NCI-H82 (cell line): Measurements from ENCODE around the gene FICD.
"Not testable (repeated sequence)": the region's sequence is repeated elsewhere in the genome, so short reads cannot be mapped to it uniquely, and the experiment has no call there.

Experiments
- DNase-seq: peaks from one replicate; lab custom pipeline; 2025; lab: John Stamatoyannopoulos, UW

Gene FICD

GRCh38 chr12:108538146-108538545 lies 23.1 kb downstream of the FICD start:
- DNase-seq = no peak

GRCh38 chr12:108538616-108539195 lies 23.6 kb downstream of the FICD start:
- no peak for DNase-seq

GRCh38 chr12:108542320-108542719 lies 27.2 kb downstream of the FICD start:
- DNase-seq = no peak

GRCh38 chr12:108543652-108544051 lies 28.6 kb downstream of the FICD start:
- DNase-seq = no peak

GRCh38 chr12:108547686-108548085 lies 32.6 kb downstream of the FICD start:
- DNase-seq = no peak

GRCh38 chr12:108548954-108549521 lies 34.0 kb downstream of the FICD start:
- no peak for DNase-seq

- DNase-seq = no peak
These were observed 36.5 kb downstream of the FICD start for GRCh38 chr12:108551535-108551934.

GRCh38 chr12:108553799-108554198 lies 38.7 kb downstream of the FICD start:
- DNase-seq = no peak

GRCh38 chr12:108555383-108555782 lies 40.3 kb downstream of the FICD start:
- not testable (repeated sequence) for DNase-seq

- no peak for DNase-seq
These were observed 44.1 kb downstream of the FICD start for GRCh38 chr12:108559007-108559655.

GRCh38 chr12:108559748-108560147 lies 44.7 kb downstream of the FICD start:
- no peak for DNase-seq

GRCh38 chr12:108560321-108560721 lies 45.2 kb downstream of the FICD start:
- no peak for DNase-seq

GRCh38 chr12:108560752-108561719 lies 46.0 kb downstream of the FICD start, which contains the start of gene SART3:
SART3 (minus strand) TSS chr12:108561173; CDS start chr12:108561154, 19 bp downstream.
- DNase-seq = peak; percentile 96

- DNase-seq = no peak
These were observed 46.8 kb downstream of the FICD start for GRCh38 chr12:108561852-108562347.

GRCh38 chr12:108562348-108563135 lies 47.5 kb downstream of the FICD start, which contains the start of gene ISCU:
ISCU (plus strand) TSS chr12:108562596; CDS start chr12:108562623, 27 bp downstream.
- peak; percentile 98 for DNase-seq

- peak; percentile 92 for DNase-seq
These were observed 48.2 kb downstream of the FICD start for GRCh38 chr12:108563136-108563803.

- no peak for DNase-seq
These were observed 48.7 kb downstream of the FICD start for GRCh38 chr12:108563804-108564151.

GRCh38 chr12:108564724-108565123 lies 49.6 kb downstream of the FICD start:
- no peak for DNase-seq

GRCh38 chr12:108565146-108565545 lies 50.1 kb downstream of the FICD start:
- no peak for DNase-seq

- no peak for DNase-seq
These were observed 50.9 kb downstream of the FICD start for GRCh38 chr12:108565976-108566375.

GRCh38 chr12:108566452-108566851 lies 51.4 kb downstream of the FICD start:
- no peak for DNase-seq
